T-cell (primary cell): ENCODE measurements around the gene PIP5K1C. TPM values are rescaled to one million over a fixed set of nuclear protein-coding genes. Genes with fewer than 3 reads are reported as not detected.

Experiments used
- ATAC-seq, 4 experiments: fragments of 200-7000 bp in 3 of 4; fragments of 150-1000 bp in 1 of 4; cut with Tn5 transposase; replicated peaks in 1 of 4; 1 replicate in 3 of 4; 2 replicates in 1 of 4; pipeline ENCODE4 v1.10.0; 2021; ENCODE audit warnings: moderate library complexity in 3 of 4, mild to moderate bottlenecking in 2 of 4, moderate number of reproducible peaks in 1 of 4
- CTCF ChIA-PET, 2 donors: fragments of 300-600 bp; sonication (Branson Sonifier 250); formaldehyde crosslinking; loops; one replicate each; lab custom pipeline; 2022; ENCODE audit warnings: antibody characterized with exemption in 2 of 2; lab: Charles Lee
- POLR2A ChIA-PET, 2 donors: fragments of 300-600 bp; sonication (Branson Sonifier 250); formaldehyde crosslinking; loops; one replicate each; lab custom pipeline; 2022; ENCODE audit warnings: antibody characterized with exemption in 2 of 2; lab: Charles Lee
- DNase-seq, 35 experiments: peaks; one replicate each; pipeline versions ENCODE4 v3.0.0 to v3.0.0-alpha.2; 2013 to 2023
- H3K27ac ChIP-seq: one replicate; pipeline ENCODE4 v1.5.1; 2013; ENCODE audit warnings: low read length
- H3K27me3 ChIP-seq, 2 experiments: replicated peaks in 1 of 2; 1 replicate in 1 of 2; 2 replicates in 1 of 2; pipeline versions ENCODE4 v1.6.1 to v1.7.0; 2013; ENCODE audit warnings: low read length in 1 of 2, mixed read lengths in 1 of 2; ENCODE audit not compliant: control insufficient read depth in 2 of 2, insufficient read depth in 2 of 2; ENCODE audit errors: extremely low read depth in 1 of 2
- H3K36me3 ChIP-seq, 2 donors: 1 replicate in 1 of 2; 2 replicates in 1 of 2; pipeline versions ENCODE4 v1.6.1 to v1.7.0; 2013; ENCODE audit warnings: low read length in 1 of 2; ENCODE audit not compliant: control insufficient read depth in 2 of 2, insufficient read depth in 1 of 2; ENCODE audit errors: extremely low read depth in 1 of 2
- H3K4me1 ChIP-seq, 2 experiments: 1 replicate in 1 of 2; 2 replicates in 1 of 2; pipeline versions ENCODE4 v1.6.1 to v1.7.0; 2013; ENCODE audit warnings: low read length in 2 of 2, mixed read lengths in 1 of 2; ENCODE audit not compliant: insufficient read depth in 2 of 2, control insufficient read depth in 1 of 2; ENCODE audit errors: extremely low read depth in 1 of 2
- H3K4me3 ChIP-seq, 2 donors: 1 replicate in 1 of 2; 2 replicates in 1 of 2; pipeline versions ENCODE4 v1.5.1 to v1.7.0; 2013; ENCODE audit warnings: mild to moderate bottlenecking in 2 of 2, low read length in 1 of 2, moderate library complexity in 1 of 2; ENCODE audit not compliant: control insufficient read depth in 1 of 2; ENCODE audit errors: extremely low read depth in 1 of 2
- H3K9me3 ChIP-seq: 2 replicates; pipeline ENCODE4 v1.7.0; 2013
- H3K27ac Mint-ChIP-seq, 2 donors: one replicate each; pipeline ENCODE4 v1.8.0; 2020 to 2021; ENCODE audit warnings: mild to moderate bottlenecking in 2 of 2, mixed read lengths in 2 of 2
- H3K27me3 Mint-ChIP-seq, 2 donors: one replicate each; pipeline ENCODE4 v1.8.0; 2021 to 2022; ENCODE audit warnings: mixed read lengths in 2 of 2
- H3K36me3 Mint-ChIP-seq: one replicate; pipeline ENCODE4 v1.8.0; 2021; ENCODE audit warnings: mixed read lengths
- H3K4me1 Mint-ChIP-seq, 3 donors: one replicate each; pipeline ENCODE4 v1.8.0; 2020 to 2022; ENCODE audit warnings: mixed read lengths in 3 of 3, mild to moderate bottlenecking in 1 of 3
- H3K4me3 Mint-ChIP-seq, 3 donors: one replicate each; pipeline ENCODE4 v1.8.0; 2020 to 2022; ENCODE audit warnings: mild to moderate bottlenecking in 3 of 3, mixed read lengths in 3 of 3, moderate library complexity in 3 of 3
- H3K9me3 Mint-ChIP-seq, 3 donors: one replicate each; pipeline ENCODE4 v1.8.0; 2020 to 2022; ENCODE audit warnings: mixed read lengths in 3 of 3
- WGBS: methylation state at CpG from one replicate; pipeline ENCODE4 v1.1.5; 2013; ENCODE audit warnings: missing lambda C conversion rate; ENCODE audit not compliant: insufficient coverage; 5-methylcytosine and 5-hydroxymethylcytosine counted together
- total RNA-seq, 35 experiments: library from RNA in 6 of 35; stranded (reverse) in 6 of 35; fragments of 120-200 nt in 1 of 35; gene quantifications; one replicate each; pipeline versions ENCODE4 v1.2.1 to v1.2.4 and lab custom pipeline; 2013 to 2026

The PIP5K1C gene
- total RNA-seq, 5 donors from 2014 or later (not counting 1 experiment from before 2014, with no cell fraction given) = 25.6 to 35.0 (median 32.1) TPM

DNA sequence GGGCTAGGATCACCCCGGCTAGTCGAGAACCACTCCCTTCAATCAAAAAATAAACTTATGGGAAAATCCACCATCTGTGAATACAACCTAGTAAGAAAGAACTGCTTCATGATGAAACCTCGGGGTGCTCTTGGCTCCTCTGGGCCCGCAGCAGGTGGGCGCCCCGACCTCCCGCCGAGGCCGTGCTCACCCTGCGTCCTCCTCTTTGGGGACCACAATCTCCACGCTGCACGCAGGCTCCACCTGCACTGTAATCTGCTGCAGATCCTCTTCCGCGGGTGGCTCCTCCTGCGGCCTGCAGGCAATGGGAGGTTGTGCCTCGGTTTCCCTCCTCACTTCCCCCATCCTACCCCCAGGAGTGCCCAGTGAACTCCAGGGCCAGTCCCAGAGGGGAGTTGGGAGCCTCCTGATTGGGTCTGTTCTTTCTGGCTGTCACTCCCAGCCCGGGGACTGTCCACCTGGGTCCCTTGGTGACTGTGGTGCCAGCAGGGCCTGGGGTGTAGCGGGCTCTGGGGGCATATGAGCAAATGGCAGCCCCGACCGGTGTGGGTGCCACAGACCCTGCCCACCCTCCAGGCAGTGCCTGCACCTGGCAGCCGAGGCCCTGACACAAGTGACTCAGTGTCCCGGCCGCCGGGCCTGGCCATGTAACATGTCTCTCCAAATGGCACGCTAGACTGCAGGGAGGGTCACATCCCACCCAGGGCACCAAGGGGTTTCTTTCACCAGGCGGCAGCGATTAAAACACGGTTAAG, 58.6 kb downstream of the PIP5K1C start:
- POLR2A ChIA-PET = no interaction called here

GRCh38 chr19:3639479-3639878, 60.8 kb downstream of the PIP5K1C start:
- POLR2A ChIA-PET = no interaction called here

More for the DNA sequence above, 58.6 kb downstream of the PIP5K1C start:
- DNase-seq (no peak), ATAC-seq (no peak)
- no peaks in the 10 kb centered on the region for H3K27me3 Mint-ChIP-seq
- H3K36me3 Mint-ChIP-seq = peaks cover 18% of the 10 kb centered on the region
- CTCF ChIA-PET = no interaction called here
- no peaks in the 10 kb centered on the region for H3K4me1 ChIP-seq
- no peaks in the 10 kb centered on the region for H3K27me3 ChIP-seq
- no peak overlapping the region for H3K27ac Mint-ChIP-seq
- 96% methylated on average over 28 of the region's 28 CpGs for WGBS
- no peak overlapping the region for H3K27ac ChIP-seq
- no peaks in the 10 kb centered on the region for H3K4me1 Mint-ChIP-seq
- peaks cover 24 to 34% of the 10 kb centered on the region in 2 donors for H3K36me3 ChIP-seq
- H3K4me3 ChIP-seq = no peak overlapping the region
- H3K4me3 Mint-ChIP-seq = no peak overlapping the region
- no peaks in the 10 kb centered on the region for H3K9me3 ChIP-seq
- no peaks in the 10 kb centered on the region for H3K9me3 Mint-ChIP-seq

GRCh38 chr19:3638208-3639193, 61.8 kb downstream of the PIP5K1C start:
- WGBS = 90% methylated on average over 45 of the region's 55 CpGs
- no peaks in the 10 kb centered on the region for H3K27me3 Mint-ChIP-seq
- DNase-seq (no peak), ATAC-seq (no peak)
- Histone ChIP-seq H3K4me3 (no peak overlapping the region), H3K27me3 (no peaks in the 10 kb centered on the region), H3K36me3 (peaks cover 18 to 30% of the 10 kb centered on the region in 2 donors), H3K4me1 (no peaks in the 10 kb centered on the region), H3K27ac (no peak overlapping the region), H3K9me3 (no peaks in the 10 kb centered on the region)
- H3K27ac Mint-ChIP-seq = no peak overlapping the region
- H3K4me1 Mint-ChIP-seq = no peaks in the 10 kb centered on the region
- no peak overlapping the region for H3K4me3 Mint-ChIP-seq
- CTCF ChIA-PET = interaction anchor here in 1 of 2 donors (0.6 kb wide), 1 partner anchor 174 kb away, joined by 3 read pairs; no protein-coding TSS in a partner anchor
- H3K36me3 Mint-ChIP-seq = peaks cover 18% of the 10 kb centered on the region
- H3K9me3 Mint-ChIP-seq = no peaks in the 10 kb centered on the region
- POLR2A ChIA-PET = no interaction called here

More at GRCh38 chr19:3639479-3639878, 60.8 kb downstream of the PIP5K1C start:
- Mint-ChIP-seq H3K4me1 (no peaks in the 10 kb centered on the region), H3K4me3 (no peak overlapping the region), H3K9me3 (no peaks in the 10 kb centered on the region), H3K27me3 (no peaks in the 10 kb centered on the region), H3K36me3 (peaks cover 18% of the 10 kb centered on the region), H3K27ac (no peak overlapping the region)
- no peak for DNase-seq
- H3K36me3 ChIP-seq = peaks cover 23 to 30% of the 10 kb centered on the region in 2 donors
- ATAC-seq = no peak
- H3K27ac ChIP-seq = no peak overlapping the region
- no peaks in the 10 kb centered on the region for H3K27me3 ChIP-seq
- H3K4me3 ChIP-seq = no peak overlapping the region
- no peaks in the 10 kb centered on the region for H3K4me1 ChIP-seq
- WGBS = 96% methylated on average over 8 of the region's 13 CpGs
- CTCF ChIA-PET = interaction anchor here in 1 of 2 donors (0.6 kb wide), 1 partner anchor 174 kb away, joined by 3 read pairs; no protein-coding TSS in a partner anchor
- H3K9me3 ChIP-seq = no peaks in the 10 kb centered on the region

- Mint-ChIP-seq H3K27me3 (no peaks in the 10 kb centered on the region), H3K4me3 (no peak overlapping the region), H3K36me3 (peaks cover 14% of the 10 kb centered on the region), H3K4me1 (no peaks in the 10 kb centered on the region), H3K9me3 (no peaks in the 10 kb centered on the region), H3K27ac (no peak overlapping the region)
- DNase-seq (no peak), ATAC-seq (no peak)
- no peaks in the 10 kb centered on the region for H3K4me1 ChIP-seq
- no peaks in the 10 kb centered on the region for H3K9me3 ChIP-seq
- ChIA-PET CTCF (no interaction called here), POLR2A (no interaction called here)
- H3K27ac ChIP-seq = no peak overlapping the region
- H3K27me3 ChIP-seq = no peaks in the 10 kb centered on the region
- H3K4me3 ChIP-seq = no peak overlapping the region
- 95% methylated on average over 12 of the region's 23 CpGs for WGBS
- H3K36me3 ChIP-seq = peaks cover 18 to 26% of the 10 kb centered on the region in 2 donors
Measured at GRCh38 chr19:3637621-3638020, 62.6 kb downstream of the PIP5K1C start.

- ChIA-PET POLR2A (no interaction called here), CTCF (no interaction called here)
- Histone ChIP-seq H3K27ac (no peak overlapping the region), H3K4me1 (no peaks in the 10 kb centered on the region), H3K27me3 (no peaks in the 10 kb centered on the region), H3K36me3 (peaks cover 18 to 22% of the 10 kb centered on the region in 2 donors), H3K9me3 (no peaks in the 10 kb centered on the region), H3K4me3 (no peak overlapping the region)
- 94% methylated on average over 19 of the region's 20 CpGs for WGBS
- no peaks in the 10 kb centered on the region for H3K4me1 Mint-ChIP-seq
- H3K9me3 Mint-ChIP-seq = no peaks in the 10 kb centered on the region
- H3K4me3 Mint-ChIP-seq = no peak overlapping the region
- no peak overlapping the region for H3K27ac Mint-ChIP-seq
- no peaks in the 10 kb centered on the region for H3K27me3 Mint-ChIP-seq
- ATAC-seq = no peak
- no peak for DNase-seq
- peaks cover 11% of the 10 kb centered on the region for H3K36me3 Mint-ChIP-seq
Measured at GRCh38 chr19:3636962-3637361, 63.3 kb downstream of the PIP5K1C start.

GRCh38 chr19:3636506-3636905, 63.8 kb downstream of the PIP5K1C start:
- Mint-ChIP-seq H3K36me3 (peaks cover 11% of the 10 kb centered on the region), H3K4me1 (no peaks in the 10 kb centered on the region), H3K27me3 (no peaks in the 10 kb centered on the region), H3K9me3 (no peaks in the 10 kb centered on the region), H3K27ac (no peak overlapping the region), H3K4me3 (no peak overlapping the region)
- no peak for ATAC-seq
- H3K9me3 ChIP-seq = no peaks in the 10 kb centered on the region
- no peak overlapping the region for H3K4me3 ChIP-seq
- WGBS = 96% methylated on average over 20 of the region's 20 CpGs
- H3K27ac ChIP-seq = no peak overlapping the region
- ChIA-PET POLR2A (no interaction called here), CTCF (no interaction called here)
- DNase-seq = no peak
- H3K36me3 ChIP-seq = peaks cover 14 to 22% of the 10 kb centered on the region in 2 donors
- H3K4me1 ChIP-seq = no peaks in the 10 kb centered on the region
- no peaks in the 10 kb centered on the region for H3K27me3 ChIP-seq
